HUES48 (cell line): Measurements from ENCODE around the gene CYB5R2.

ENCODE experiments used
- H3K27ac ChIP-seq: one replicate; pipeline ENCODE4 v1.7.0; 2013; ENCODE audit warnings: low read depth, low read length, inconsistent platforms
- H3K27me3 ChIP-seq: 2 replicates; pipeline ENCODE4 v1.6.1; 2013; ENCODE audit warnings: mild to moderate bottlenecking, low read length; ENCODE audit not compliant: control insufficient read depth, insufficient read depth
- H3K36me3 ChIP-seq: 2 replicates; pipeline ENCODE4 v1.6.1; 2013; ENCODE audit warnings: low read length; ENCODE audit not compliant: control insufficient read depth, insufficient read depth
- H3K4me1 ChIP-seq: 2 replicates; pipeline ENCODE4 v1.6.1; 2013; ENCODE audit warnings: mild to moderate bottlenecking, low read length; ENCODE audit not compliant: control insufficient read depth, insufficient read depth
- H3K4me3 ChIP-seq: 2 replicates; pipeline ENCODE4 v1.5.1; 2013; ENCODE audit warnings: mild to moderate bottlenecking, low read depth, low read length
- H3K9ac ChIP-seq: 2 replicates; pipeline ENCODE4 v1.6.1; 2013; ENCODE audit warnings: mild to moderate bottlenecking, low read depth, low read length, moderate library complexity
- H3K9me3 ChIP-seq: 2 replicates; pipeline ENCODE4 v1.6.1; 2013; ENCODE audit warnings: low read length; ENCODE audit not compliant: control insufficient read depth, insufficient read depth

The CYB5R2 gene

DNA sequence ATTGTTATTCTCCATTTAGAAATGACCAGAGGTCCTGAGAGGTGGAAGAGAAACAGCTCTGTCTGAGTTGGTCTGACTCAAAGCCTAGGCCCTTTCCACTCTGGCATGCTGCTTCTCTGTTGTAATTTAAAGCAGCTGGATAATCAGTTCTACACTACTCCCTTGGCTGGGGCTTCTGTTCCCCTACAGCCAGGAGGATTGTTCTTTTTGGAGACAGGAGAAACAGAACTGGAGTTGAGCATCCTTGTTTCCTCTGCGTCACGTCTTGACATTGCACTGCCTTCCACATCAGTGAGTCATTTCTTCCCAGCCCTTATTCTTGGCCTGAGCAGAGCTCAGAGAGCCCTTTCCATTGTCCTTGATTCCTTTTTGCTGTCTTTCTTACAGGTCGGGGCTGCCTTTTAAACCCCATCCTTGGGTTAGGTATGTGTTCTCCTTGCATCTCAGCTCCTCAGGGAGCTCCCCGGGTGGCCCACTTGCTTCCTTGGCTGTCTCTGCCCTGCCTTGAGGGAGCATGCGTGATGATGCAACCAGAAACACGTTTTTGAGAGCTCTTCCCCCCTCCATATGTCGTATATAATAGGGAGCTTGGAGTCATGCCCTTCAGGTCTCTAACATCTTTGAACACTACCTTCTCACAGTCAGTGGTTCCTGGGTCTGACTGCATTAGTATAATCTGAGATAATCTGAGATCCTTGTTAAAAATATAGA lies 35.7 kb downstream of the CYB5R2 start:
- Histone ChIP-seq H3K36me3 (no peaks in the 10 kb centered on the region; the same call in 1 of the 2 replicates), H3K27ac (no peak overlapping the region), H3K27me3 (no peaks in the 10 kb centered on the region), H3K4me3 (no peak overlapping the region), H3K4me1 (no peaks in the 10 kb centered on the region), H3K9ac (no peak overlapping the region), H3K9me3 (no peaks in the 10 kb centered on the region)

DNA sequence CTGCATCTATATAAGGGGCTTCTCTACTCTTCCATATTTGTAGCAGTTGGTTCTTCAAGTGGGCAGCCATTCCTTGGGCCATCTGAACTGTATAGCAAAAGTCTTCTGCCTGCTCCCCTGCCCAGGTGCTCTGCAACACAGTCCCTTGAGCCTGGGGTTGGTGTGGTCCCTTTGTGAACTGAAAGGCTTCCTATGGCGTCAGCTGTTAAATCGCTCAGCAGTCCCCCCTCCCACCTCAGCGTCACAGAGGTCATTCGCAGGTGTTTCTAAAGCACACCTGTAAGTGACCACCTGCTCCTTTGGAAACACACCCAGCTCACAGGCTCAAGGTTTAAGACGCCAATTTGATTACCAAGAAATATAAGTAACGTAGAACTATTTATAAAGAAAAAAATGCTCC lies 37.0 kb downstream of the CYB5R2 start:
- H3K9me3 ChIP-seq, result no peaks in the 10 kb centered on the region
- no peak overlapping the region for H3K27ac ChIP-seq
- H3K4me3 ChIP-seq, result no peak overlapping the region
- no peaks in the 10 kb centered on the region for H3K27me3 ChIP-seq
- no peak overlapping the region for H3K9ac ChIP-seq
- peaks cover 7% of the 10 kb centered on the region; the same call in 1 of the 2 replicates for H3K36me3 ChIP-seq
- H3K4me1 ChIP-seq, result no peaks in the 10 kb centered on the region

DNA sequence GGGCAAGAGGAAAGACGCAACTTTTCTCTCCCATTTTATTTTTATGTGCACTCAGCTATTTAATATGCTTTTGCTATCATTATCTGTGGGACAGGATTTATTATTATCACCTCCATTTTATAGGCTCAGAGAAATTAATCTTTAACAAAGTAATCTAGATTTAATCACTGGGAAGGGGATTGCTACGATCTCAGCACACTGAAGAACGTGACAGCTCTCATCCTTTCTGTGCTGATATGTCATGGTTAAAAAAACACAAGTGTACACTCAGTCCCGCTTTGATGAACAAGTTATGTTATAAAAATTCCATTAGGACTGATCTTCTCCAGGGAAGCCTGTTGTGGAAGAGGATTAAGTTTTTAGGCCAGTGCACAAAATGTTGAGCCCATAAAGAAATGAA lies 37.6 kb downstream of the CYB5R2 start:
- Histone ChIP-seq H3K4me1 (no peaks in the 10 kb centered on the region), H3K4me3 (no peak overlapping the region), H3K27ac (no peak overlapping the region), H3K9me3 (no peaks in the 10 kb centered on the region), H3K36me3 (peaks cover 9% of the 10 kb centered on the region), H3K27me3 (no peaks in the 10 kb centered on the region), H3K9ac (no peak overlapping the region)

DNA sequence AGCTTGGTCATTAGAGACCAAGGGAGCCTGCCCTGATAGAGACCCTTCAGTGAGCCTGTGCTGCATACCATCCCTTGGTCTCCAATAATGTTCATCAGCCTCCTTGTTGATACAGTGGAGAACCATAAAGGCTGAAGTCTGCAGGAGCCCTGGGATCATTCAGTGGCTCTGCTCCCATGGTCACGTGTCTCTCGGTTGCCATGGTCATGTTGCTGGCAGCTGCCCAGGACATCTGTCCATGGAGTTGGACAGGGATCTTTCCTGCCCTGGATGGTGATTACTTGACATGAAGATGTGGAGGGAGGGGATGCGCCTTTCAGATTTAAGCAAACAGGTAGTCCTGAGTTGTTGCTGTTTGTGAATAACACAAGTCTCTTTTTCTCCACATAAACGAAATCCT lies 38.2 kb downstream of the CYB5R2 start:
- Histone ChIP-seq H3K27ac (no peak overlapping the region), H3K4me3 (no peak overlapping the region), H3K4me1 (no peaks in the 10 kb centered on the region), H3K9ac (no peak overlapping the region), H3K27me3 (no peaks in the 10 kb centered on the region), H3K36me3 (peaks cover 9% of the 10 kb centered on the region), H3K9me3 (no peaks in the 10 kb centered on the region)

DNA sequence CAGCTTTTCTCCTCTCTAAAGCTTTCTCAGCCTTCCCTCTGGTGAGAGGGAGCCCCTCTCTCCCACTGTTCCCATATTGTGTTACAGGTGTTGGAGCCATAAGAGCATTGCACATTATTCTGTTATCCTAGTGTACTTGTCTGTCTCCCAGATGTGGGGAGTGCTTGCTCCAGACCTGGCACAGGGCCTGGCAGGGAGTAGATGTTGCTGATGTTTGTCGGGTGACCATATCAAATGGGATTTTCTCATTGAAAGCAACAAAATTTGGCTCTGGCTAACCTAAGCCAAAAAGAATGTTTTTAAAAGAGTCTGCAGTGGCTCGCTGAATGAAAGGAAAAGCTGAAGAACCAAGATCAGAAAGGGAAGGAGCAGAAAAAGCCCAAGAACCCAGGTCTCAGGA lies 41.1 kb downstream of the CYB5R2 start:
- peaks cover 9% of the 10 kb centered on the region for H3K36me3 ChIP-seq
- no peaks in the 10 kb centered on the region for H3K27me3 ChIP-seq
- H3K27ac ChIP-seq, result no peak overlapping the region
- H3K4me3 ChIP-seq, result no peak overlapping the region
- H3K9me3 ChIP-seq, result no peaks in the 10 kb centered on the region
- H3K4me1 ChIP-seq, result no peaks in the 10 kb centered on the region
- no peak overlapping the region for H3K9ac ChIP-seq

DNA sequence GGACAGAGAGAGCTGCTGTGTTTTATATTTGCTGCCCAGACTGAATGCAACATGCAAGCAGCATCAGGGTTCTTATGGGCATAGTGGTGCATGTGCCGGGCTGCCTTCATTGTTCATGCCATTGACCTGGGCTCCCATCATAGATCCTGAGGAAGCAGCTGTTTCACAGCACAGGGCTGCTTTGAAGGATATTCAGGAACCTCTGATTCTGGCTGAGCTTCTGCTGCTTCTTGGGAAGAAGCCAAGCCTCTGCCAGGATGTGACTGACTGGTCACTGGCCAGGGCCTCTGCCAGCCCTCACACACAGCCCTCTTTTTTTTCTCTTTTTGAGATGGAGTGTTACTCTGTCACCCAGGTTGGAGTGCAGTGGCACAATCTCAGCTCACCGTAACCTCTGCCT lies 43.3 kb downstream of the CYB5R2 start:
- Histone ChIP-seq H3K9ac (no peak overlapping the region), H3K9me3 (no peaks in the 10 kb centered on the region), H3K4me3 (no peak overlapping the region), H3K4me1 (no peaks in the 10 kb centered on the region), H3K36me3 (peaks cover 9% of the 10 kb centered on the region), H3K27me3 (no peaks in the 10 kb centered on the region), H3K27ac (no peak overlapping the region)

DNA sequence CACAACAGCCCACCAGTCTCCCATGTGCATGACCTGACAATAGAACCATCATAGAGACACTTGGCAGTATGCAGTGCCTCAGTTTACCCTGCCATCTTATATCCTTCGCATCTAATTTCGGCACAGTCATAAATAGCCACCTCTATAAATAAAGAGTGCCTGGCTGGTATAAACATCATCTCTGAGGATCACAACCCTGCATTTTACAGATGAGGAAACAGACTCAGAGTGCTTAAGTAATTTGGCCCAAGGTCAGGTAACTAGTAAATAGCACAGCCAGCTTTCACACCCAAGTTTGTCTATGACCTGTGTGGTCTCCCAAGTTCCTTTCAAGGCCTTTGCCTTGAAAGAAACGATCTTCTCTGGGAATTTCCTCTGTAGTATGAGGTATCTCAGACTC lies 44.6 kb downstream of the CYB5R2 start:
- Histone ChIP-seq H3K27me3 (no peaks in the 10 kb centered on the region), H3K36me3 (peaks cover 9% of the 10 kb centered on the region), H3K4me3 (no peak overlapping the region), H3K9ac (no peak overlapping the region), H3K4me1 (no peaks in the 10 kb centered on the region), H3K9me3 (no peaks in the 10 kb centered on the region), H3K27ac (no peak overlapping the region)

DNA sequence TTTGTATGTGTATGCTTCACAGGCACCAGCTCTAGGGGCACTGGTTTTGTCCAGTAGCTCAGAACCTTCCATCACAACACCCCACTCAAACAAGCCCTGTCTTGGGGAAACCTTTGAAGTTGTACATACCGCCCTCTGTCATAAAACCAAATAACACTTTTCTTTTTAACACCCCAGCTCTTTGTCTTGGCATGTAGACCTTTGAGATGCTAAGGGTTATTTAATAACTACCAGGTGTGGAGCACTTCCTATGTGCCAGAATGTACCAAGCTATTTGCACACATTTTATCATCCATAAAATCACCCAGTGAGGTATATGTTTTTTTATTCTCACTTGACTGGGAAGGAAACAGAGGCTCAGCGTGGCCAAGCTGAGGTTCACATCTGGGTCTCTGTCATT lies 50.6 kb downstream of the CYB5R2 start:
- Histone ChIP-seq H3K27ac (no peak overlapping the region), H3K4me1 (peaks cover 24% of the 10 kb centered on the region), H3K9ac (no peak overlapping the region), H3K27me3 (no peaks in the 10 kb centered on the region), H3K4me3 (no peak overlapping the region), H3K36me3 (no peaks in the 10 kb centered on the region), H3K9me3 (no peaks in the 10 kb centered on the region)

DNA sequence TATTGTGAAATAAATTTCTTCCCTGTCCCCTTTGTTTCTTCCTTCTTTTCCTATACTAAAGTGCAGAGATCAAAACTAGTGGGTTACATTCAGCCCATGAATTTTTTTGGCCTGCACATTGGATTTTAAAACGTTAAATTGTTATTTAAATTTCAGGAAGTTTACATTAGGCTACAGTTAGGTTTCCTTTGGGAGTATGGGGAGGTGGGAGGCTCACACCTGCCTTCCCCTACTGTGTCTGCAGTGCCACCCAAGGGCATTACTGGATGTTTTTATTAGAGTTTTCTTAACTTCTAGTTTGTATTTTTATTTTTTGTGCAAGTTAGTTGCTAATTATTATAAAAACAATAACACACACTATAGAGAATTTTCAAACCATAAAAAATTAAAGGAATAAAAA lies 51.7 kb downstream of the CYB5R2 start:
- H3K27me3 ChIP-seq, result no peaks in the 10 kb centered on the region
- no peaks in the 10 kb centered on the region for H3K36me3 ChIP-seq
- no peak overlapping the region for H3K4me3 ChIP-seq
- no peak overlapping the region for H3K9ac ChIP-seq
- H3K9me3 ChIP-seq, result no peaks in the 10 kb centered on the region
- H3K27ac ChIP-seq, result no peak overlapping the region
- peaks cover 24% of the 10 kb centered on the region for H3K4me1 ChIP-seq

DNA sequence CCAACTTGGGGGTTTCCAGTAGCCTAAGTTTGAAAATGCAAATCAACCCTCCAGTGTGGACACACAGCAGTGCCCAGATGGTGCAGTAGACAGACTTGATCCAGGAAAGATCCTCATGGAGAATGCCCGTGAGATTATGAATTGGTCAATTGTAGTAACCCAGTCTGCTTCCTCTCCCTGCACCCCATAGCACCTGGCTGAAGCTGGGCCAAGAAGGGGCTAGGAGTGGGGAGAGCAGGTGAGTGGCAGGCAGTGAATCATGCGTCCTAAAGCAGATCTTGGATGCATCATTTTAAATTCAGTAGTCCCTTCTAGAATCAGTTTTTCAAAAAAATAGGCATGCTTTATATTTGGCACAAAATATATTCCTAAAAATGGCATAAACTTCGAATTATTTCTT lies 52.2 kb downstream of the CYB5R2 start:
- Histone ChIP-seq H3K4me1 (peaks cover 24% of the 10 kb centered on the region), H3K9ac (no peak overlapping the region), H3K36me3 (no peaks in the 10 kb centered on the region), H3K4me3 (no peak overlapping the region), H3K27ac (no peak overlapping the region), H3K27me3 (no peaks in the 10 kb centered on the region), H3K9me3 (no peaks in the 10 kb centered on the region)

DNA sequence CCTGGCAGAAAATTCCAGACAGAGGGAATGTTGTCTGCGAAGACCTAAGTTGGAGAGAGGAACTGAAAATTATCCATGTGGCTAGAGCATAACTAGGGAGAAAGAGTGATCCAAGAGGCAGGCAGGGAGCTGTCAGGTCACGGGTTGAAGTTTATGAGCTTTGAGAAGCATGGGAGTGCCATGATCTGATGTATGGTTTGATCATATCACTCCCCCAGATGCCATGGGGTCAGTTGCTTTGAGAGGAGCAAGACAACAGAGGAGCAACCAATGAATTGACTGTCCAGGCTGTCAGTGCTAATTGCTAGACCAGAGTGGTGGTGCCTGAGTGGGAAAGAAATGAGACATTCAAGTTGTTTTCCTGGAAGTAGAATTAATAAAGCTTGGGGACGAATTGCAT lies 54.0 kb downstream of the CYB5R2 start:
- Histone ChIP-seq H3K9me3 (no peaks in the 10 kb centered on the region), H3K36me3 (no peaks in the 10 kb centered on the region), H3K9ac (no peak overlapping the region; the same call in 1 of the 2 replicates), H3K4me3 (no peak overlapping the region), H3K27me3 (no peaks in the 10 kb centered on the region), H3K27ac (no peak overlapping the region), H3K4me1 (peaks cover 24% of the 10 kb centered on the region)
